GM10847 (cell line): ENCODE results near the gene OR1J1.

Experiments used
- POLR2A ChIP-seq: IDR thresholded peaks from 2 replicates; pipeline ENCODE4 v1.6.1; 2011; ENCODE audit not compliant: insufficient read length; ENCODE audit errors: extremely low read depth

Gene OR1J1, protein sequence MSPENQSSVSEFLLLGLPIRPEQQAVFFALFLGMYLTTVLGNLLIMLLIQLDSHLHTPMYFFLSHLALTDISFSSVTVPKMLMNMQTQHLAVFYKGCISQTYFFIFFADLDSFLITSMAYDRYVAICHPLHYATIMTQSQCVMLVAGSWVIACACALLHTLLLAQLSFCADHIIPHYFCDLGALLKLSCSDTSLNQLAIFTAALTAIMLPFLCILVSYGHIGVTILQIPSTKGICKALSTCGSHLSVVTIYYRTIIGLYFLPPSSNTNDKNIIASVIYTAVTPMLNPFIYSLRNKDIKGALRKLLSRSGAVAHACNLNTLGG

DNA sequence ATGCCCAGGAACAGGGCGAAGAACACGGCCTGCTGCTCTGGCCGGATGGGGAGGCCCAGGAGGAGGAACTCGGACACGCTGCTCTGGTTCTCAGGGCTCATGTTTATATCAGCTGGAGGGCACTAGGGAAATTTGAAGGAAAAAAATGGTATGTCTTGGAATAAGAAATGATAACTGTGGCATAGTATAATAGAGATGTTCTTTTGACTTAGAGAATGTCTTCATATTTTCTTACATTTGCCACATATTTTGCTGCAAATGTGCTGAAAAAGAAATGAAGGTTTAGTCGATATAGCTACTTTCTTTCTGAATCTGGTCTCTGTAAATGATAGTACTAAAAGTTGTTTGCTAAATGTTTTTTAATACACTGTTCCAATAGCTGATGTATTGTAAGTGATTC is at the start of gene OR1J1:
TSS of gene OR1J1 (minus strand) at position 101 of the 400 bp plus-strand sequence. CDS start at position 101, 0 bp downstream.
- no peak for TF ChIP-seq POLR2A

DNA sequence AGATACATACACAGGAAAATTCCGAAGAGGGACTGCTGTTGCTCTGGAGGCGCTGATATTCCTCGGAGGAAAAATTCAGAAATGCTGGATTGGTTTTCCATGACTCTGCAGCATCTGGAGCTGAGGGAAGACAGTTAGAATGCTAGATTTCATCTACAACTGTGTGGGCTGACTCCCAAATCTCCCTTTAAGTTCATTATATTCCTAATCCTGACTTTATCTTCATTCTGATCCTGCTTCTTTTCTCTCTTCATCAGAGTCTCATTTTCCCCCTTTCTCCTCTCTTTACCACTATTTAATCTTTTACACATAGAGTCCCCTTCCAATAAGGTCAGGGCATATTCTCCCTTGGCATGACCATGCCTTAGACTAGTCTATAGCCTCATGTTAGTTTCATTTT is 49.5 kb upstream of the OR1J1 start, which contains the start of gene OR1N1:
TSS of gene OR1N1 (minus strand) at position 101 of the 400 bp plus-strand sequence. CDS start at position 101, 0 bp downstream.
- no peak for TF ChIP-seq POLR2A

DNA sequence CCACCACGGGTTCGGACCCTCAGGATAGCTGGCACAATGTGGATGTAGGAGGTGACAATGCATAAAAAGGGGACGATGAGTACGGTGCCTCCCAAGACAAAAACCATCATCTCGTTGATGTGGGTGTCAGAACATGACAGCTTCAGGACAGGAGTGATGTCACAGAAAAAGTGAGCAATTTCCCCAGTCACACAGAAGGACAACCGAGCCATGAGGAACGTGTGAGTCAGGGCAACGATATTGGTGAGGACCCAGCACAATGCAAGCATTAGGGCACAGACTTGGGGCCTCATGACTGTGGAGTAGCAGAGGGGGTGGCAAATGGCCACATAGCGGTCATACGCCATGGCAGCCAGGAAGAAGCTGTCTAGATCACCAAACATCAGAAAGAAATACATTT is 48.9 kb upstream of the OR1J1 start:
- TF ChIP-seq POLR2A, result no peak

DNA sequence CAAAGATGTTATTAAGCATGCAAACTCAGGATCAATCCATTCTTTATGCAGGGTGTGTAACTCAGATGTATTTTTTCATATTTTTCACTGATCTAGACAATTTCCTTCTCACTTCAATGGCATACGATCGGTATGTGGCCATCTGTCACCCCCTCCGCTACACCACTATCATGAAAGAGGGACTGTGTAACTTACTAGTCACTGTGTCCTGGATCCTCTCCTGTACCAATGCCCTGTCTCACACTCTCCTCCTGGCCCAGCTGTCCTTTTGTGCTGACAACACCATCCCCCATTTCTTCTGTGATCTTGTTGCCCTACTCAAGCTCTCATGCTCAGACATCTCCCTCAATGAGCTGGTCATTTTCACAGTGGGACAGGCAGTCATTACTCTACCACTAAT is 41.6 kb upstream of the OR1J1 start:
- TF ChIP-seq POLR2A, result no peak

DNA sequence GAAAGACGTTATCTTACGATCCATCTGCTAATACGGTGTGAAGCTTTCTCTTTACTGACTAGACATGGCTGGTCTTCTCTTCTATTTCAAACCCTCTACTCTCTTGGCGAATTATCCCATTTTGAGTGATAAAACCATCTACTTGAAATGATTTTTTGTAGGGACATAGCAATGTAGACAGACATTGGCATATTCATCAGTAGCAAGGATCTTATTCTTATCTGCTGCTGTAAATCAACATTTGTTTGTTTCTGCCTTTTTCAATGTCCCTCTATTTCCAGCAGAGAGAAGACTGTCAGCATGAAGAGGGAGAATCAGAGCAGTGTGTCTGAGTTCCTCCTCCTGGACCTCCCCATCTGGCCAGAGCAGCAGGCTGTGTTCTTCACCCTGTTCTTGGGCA is 41.1 kb upstream of the OR1J1 start, which contains the start of gene OR1J4:
TSS of gene OR1J4 (plus strand) at position 301 of the 400 bp plus-strand sequence. CDS start at position 301, 0 bp downstream.
- TF ChIP-seq POLR2A, result no peak

DNA sequence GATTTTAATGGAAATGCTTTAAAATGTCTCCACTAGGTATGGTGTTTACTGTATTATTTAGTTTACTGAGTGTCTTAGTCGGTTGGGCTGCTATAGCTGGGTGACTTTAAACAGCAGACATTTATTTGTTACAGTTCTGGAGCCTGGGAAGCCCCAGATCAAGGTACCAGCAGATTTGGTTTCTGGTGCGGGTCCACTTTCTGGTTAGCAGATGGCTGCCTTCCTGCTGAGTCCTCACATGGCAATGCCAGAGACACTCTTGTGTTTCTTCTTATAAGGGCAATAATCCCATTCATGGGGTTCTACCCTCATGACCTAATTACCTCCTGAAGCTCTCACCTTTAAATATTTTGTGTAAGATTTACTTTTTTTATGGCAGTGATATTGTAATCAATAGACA is 40.5 kb upstream of the OR1J1 start:
- no peak for TF ChIP-seq POLR2A

DNA sequence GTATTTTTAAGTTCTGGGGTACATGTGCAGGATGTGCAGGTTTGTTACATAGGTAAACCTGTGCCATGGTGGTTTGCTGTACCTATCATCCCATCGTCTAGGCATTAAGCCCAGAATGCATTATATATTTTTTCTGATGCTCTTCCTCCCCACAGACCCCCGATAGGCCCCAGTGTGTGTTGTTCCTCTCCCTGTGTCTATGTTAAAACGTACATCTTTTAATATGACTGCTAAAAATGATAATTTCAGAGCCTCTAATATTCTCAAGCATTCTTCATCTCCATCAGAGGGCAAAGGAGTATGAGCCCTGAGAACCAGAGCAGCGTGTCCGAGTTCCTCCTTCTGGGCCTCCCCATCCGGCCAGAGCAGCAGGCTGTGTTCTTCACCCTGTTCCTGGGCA is 32.8 kb upstream of the OR1J1 start, which contains the start of gene OR1J2:
TSS of gene OR1J2 (plus strand) at position 301 of the 400 bp plus-strand sequence. CDS start at position 301, 0 bp downstream.
- no peak for TF ChIP-seq POLR2A

DNA sequence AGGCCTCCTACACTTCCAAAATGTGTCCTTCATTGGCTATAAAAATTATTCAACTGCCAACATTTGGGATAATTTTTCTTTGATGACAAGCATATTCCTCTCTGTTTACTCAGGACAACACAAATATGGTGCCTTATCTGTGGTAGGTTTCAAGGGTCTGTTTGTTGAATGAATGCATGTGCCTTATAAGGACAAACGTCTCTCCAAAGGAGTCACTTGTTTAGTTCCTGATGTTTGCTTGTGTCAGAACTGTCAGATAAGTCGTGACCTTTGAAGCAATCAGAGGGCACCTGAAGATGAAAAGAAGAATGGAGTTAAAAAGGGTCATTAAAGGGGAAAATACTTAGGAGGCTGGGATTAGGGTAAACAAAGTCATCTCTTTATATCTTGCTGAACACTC is 29.2 kb upstream of the OR1J1 start:
- no peak for TF ChIP-seq POLR2A

DNA sequence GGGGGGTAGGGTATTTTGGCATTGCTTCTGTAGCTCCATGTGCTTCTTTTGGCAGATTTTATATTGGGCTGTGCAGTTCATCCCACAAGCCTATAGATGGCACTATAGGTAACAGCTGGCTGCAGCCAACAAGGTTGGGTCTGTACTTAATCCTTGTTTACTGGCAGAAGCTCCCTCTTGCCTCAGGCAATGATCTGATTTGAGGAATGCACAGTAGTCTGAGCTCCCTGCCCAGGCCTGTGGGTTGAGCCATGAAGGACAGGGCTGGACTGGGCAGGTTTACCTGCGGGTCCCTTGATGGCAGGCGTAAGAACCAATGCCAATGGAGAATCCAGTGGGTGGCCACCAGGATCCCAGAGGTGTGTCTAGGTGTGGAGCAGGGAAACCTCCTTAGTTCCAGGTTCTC is 21.2 kb upstream of the OR1J1 start:
- TF ChIP-seq POLR2A, result no peak

DNA sequence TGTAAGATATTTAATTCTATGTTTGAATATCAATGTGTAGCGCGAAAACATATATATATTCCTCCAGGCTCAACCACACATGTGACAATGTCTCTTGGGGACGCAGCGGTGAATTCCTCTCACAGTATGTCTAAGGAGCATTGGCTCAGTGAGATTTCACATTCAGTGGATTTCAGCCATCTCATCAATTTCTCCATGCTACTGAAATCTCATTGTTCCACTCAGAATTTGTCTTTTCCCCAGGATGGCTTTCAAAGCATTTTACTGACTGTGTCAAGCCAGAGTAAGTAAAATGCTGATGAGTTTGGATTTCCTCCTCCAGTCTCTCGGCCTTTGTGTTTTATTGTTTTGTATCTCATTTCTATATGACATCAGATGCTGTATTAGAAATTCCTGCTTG is 1.3 kb upstream of the OR1J1 start:
- TF ChIP-seq POLR2A, result no peak

DNA sequence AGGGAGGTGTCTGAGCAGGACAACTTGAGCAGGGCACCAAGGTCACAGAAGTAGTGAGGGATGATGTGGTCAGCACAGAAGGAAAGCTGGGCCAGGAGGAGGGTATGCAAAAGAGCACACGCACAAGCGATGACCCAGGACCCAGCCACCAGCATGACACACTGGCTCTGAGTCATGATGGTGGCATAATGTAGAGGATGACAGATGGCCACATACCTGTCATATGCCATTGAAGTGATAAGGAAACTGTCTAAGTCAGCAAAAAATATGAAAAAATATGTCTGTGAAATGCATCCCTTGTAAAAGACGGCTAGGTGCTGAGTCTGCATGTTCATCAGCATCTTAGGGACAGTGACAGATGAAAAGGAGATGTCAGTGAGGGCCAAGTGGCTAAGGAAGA is 380 bp downstream of the OR1J1 start:
- TF ChIP-seq POLR2A, result no peak

DNA sequence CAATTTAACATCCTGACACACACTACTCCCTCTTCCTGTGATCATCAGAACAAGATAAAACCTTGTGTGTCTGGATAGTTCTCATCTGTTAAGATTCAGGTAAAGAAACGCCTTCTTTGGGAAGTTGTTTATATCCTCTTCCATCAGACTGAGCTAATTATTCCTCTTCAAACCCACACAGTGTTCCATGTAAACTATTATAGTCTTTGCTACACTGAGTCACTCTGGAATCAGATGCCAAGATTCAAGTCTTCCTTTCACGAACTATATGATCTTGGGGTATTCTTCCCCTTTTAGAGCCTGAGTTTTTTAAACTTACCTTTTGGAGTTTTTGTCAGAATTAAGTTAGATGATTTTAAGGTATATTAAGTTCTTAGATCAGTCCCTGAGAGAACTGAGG is 2.0 kb downstream of the OR1J1 start:
- no peak for TF ChIP-seq POLR2A

DNA sequence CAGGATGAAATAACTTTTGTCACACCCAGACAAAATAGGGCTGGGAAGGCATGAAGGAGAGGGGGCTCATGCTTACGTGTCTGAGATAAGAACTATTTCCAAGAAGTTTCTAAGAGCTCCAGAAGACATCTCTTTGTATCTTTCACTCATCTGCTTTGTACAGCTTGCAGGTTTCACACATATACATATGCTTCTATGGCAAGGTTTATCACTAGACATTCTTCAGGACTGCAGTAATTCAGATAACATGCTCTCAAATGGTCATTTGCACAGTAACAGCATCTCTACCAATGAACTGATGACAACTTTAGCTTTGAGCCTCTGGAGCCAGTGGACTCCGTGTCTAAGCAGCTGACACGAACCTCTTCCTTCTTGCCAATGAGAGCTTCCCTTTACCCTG is 3.2 kb downstream of the OR1J1 start:
- TF ChIP-seq POLR2A, result no peak

DNA sequence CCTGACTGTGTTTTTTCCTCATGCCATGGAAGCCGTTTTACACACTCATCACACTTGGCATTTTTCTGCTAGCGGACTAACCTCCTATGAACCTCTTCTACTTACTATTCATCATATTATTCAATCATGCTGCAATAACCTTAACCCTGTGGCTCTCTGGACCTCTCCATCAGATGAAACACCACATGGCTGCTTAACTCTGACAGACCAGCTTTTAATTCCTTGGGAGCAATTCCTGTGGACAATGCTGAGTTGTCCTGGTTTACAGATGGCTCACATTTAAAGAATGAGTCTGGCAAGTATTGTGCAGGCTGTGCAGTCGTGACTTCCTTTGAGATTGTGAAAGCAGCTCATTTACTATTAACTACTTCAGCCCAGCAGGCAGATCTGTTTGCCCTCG is 9.0 kb downstream of the OR1J1 start:
- TF ChIP-seq POLR2A, result no peak

DNA sequence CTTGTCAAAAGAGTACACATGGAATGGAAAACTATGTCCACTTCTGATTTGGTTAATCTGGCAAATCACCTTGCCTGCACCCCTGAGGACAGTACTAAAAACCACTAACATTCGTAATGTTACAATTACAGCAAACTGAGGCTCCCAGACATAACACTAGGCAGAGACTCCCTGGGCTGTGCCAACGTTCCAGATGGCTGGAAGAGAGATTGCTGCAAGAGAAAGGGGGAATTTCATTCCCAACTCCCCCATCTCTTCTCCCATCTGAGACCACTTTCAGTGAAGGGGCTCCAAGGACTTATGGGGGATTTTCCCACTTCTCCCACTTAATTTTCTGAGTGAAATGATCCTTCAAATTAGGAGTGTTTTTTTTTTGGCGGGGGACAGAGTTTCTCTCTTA is 11.3 kb downstream of the OR1J1 start:
- TF ChIP-seq POLR2A, result no peak

DNA sequence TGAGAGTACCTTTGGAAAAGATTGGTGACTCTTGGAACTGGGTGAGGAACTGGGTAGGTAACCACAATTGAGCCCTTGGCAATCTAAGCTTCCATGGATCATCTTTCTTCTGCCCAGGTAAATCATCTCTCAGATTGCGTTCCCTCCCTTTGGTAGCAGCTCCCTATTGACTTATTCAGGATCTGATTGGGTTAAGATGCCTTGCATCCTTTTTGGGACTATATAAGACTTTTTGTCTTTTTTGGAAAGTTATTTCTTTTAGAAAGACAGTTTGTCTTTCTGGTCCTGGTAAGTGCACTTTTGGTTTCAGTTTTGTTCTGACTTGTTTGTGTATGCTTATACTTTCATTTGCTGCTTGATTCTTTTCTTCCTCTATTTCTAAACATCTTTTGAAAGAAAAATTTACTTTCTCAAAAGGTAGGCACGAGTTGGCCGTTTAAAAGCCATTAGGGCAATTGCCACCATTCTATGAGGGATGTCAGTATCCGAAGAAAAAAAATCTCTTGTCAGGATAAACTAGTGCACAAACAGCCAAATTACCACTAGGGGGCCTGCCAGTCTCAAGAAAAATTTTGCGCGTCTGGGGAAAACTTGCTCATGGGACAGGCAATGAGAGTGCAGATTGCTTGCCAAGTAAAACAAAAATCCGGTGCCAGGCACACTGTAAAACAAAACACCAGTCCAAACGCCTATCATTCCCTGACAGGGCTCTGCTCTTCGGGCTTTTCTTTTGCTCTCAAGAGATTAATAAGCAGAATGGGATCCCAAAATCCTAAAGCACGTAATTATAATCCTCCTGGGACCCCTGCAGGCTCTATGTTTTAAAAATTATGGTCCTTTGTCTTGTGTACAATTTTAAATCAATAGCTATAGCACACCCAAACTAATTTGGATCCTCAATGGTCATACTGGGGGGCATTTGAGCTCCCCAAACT is 12.8 kb downstream of the OR1J1 start:
- TF ChIP-seq POLR2A, result no peak
